ENCODE results near the gene BRD2. TPM values are rescaled to one million over a fixed set of nuclear protein-coding genes. Genes with fewer than 3 reads are reported as not detected.
A peak's percentile ranks its signal among the peaks of the same experiment; 100 is the strongest.

The BRD2 gene
- total RNA-seq = 312 and 329 TPM in 2 replicates
- long read RNA-seq, transcript BRD2-219 (9 exons, 2,338 nt) = major isoform, 15 of 57 reads
- long read RNA-seq, partial matches to known transcripts = 36 of 57 reads
- long read RNA-seq, other reads (novel, unspliced or antisense) = 6 of 57 reads

- Mint-ChIP-seq H3K4me1 (peaks cover 25% of the 10 kb centered on the region), H3K36me3 (ENCODE audit: low read depth) (peaks cover 18% of the 10 kb centered on the region), H3K27me3 (ENCODE audit: low read depth) (peaks cover 33% of the 10 kb centered on the region), H3K9me3 (no peaks in the 10 kb centered on the region), H3K27ac (ENCODE audit: unreplicated experiment) (peak within 1 kb of the TSS; percentile 100), H3K4me3 (peak within 1 kb of the TSS; percentile 99)
- TF ChIP-seq CTCF (conservative IDR thresholded peaks at IDR 0.05) = no peak
- peak; percentile 92 for DNase-seq (ENCODE audit: low read depth, low spot score)
Measured at GRCh38 chr6:32968093-32968866, at the start of gene BRD2. Gene BRD2 (plus strand): TSS chr6:32968594. CDS start chr6:32972899, 4,305 bp downstream.

- H3K36me3 Mint-ChIP-seq (ENCODE audit: low read depth) = no peaks in the 10 kb centered on the region
- H3K4me3 Mint-ChIP-seq = no peak overlapping the region
- no peak for DNase-seq (ENCODE audit: low read depth, low spot score)
- no peak overlapping the region for H3K27ac Mint-ChIP-seq (ENCODE audit: unreplicated experiment)
- H3K9me3 Mint-ChIP-seq = no peaks in the 10 kb centered on the region
- no peak for TF ChIP-seq CTCF (conservative IDR thresholded peaks at IDR 0.05)
- H3K4me1 Mint-ChIP-seq = no peaks in the 10 kb centered on the region
- peaks cover 43% of the 10 kb centered on the region for H3K27me3 Mint-ChIP-seq (ENCODE audit: low read depth)
Measured at GRCh38 chr6:32920715-32921114, 47.7 kb upstream of the BRD2 start.

GRCh38 chr6:32922083-32922482, 46.3 kb upstream of the BRD2 start:
- H3K27ac Mint-ChIP-seq (ENCODE audit: unreplicated experiment) = no peak overlapping the region
- H3K4me3 Mint-ChIP-seq = no peak overlapping the region
- H3K9me3 Mint-ChIP-seq = peaks cover 3% of the 10 kb centered on the region
- TF ChIP-seq CTCF (conservative IDR thresholded peaks at IDR 0.05) = no peak
- H3K36me3 Mint-ChIP-seq (ENCODE audit: low read depth) = no peaks in the 10 kb centered on the region
- H3K4me1 Mint-ChIP-seq = no peaks in the 10 kb centered on the region
- H3K27me3 Mint-ChIP-seq (ENCODE audit: low read depth) = peaks cover 31% of the 10 kb centered on the region
- DNase-seq (ENCODE audit: low read depth, low spot score) = no peak

- Mint-ChIP-seq H3K4me1 (no peaks in the 10 kb centered on the region), H3K4me3 (no peak overlapping the region), H3K27me3 (ENCODE audit: low read depth) (peaks cover 67% of the 10 kb centered on the region), H3K9me3 (peaks cover under 1% of the 10 kb centered on the region), H3K27ac (ENCODE audit: unreplicated experiment) (no peak overlapping the region), H3K36me3 (ENCODE audit: low read depth) (no peaks in the 10 kb centered on the region)
- no peak for TF ChIP-seq CTCF (conservative IDR thresholded peaks at IDR 0.05)
- no peak for DNase-seq (ENCODE audit: low read depth, low spot score)
Measured at GRCh38 chr6:32931211-32931610, 37.2 kb upstream of the BRD2 start.

- H3K36me3 Mint-ChIP-seq (ENCODE audit: low read depth) = no peaks in the 10 kb centered on the region
- no peaks in the 10 kb centered on the region for H3K9me3 Mint-ChIP-seq
- TF ChIP-seq CTCF (conservative IDR thresholded peaks at IDR 0.05) = no peak
- no peaks in the 10 kb centered on the region for H3K4me1 Mint-ChIP-seq
- peaks cover 78% of the 10 kb centered on the region for H3K27me3 Mint-ChIP-seq (ENCODE audit: low read depth)
- H3K27ac Mint-ChIP-seq (ENCODE audit: unreplicated experiment) = no peak overlapping the region
- H3K4me3 Mint-ChIP-seq = no peak overlapping the region
- no peak for DNase-seq (ENCODE audit: low read depth, low spot score)
Measured at GRCh38 chr6:32932132-32932868, 36.1 kb upstream of the BRD2 start.
